Measurements from ENCODE around the gene MDM2.

DNA sequence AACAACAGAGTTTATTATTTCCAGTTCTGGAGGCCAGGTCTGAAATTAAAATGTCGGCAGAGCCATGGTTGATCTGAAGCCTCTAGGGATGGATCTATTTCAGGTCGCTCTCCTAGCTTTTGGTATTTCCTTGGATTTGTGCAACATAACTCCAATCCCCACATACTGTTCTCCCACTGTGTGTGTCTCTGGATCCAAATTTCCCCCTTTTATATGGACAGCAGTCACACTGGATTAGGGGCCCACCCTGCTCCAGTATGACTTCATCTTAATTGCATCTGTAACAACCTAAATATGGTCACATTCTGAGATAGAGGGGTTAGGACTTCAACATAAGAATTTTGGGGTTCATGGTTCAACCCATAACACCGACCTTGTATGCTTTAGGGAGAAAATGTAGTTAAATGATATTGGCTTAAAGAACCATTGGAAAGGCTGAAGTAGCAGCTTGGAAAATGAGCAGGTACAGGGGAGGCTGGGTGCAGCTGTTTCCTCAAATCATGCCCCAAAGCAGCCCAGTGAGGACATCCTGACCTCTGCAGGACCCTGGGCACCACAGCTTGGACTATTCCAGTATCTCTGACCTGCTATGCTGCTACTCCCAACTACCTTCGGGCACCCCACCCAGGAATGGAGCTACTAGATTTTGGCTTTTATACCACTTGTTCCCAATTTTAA is 13.9 kb upstream of the MDM2 start:
- TF ChIP-seq CTBP2 (IDR thresholded peaks at IDR 0.05; ENCODE audit: borderline replicate concordance, insufficient read depth, insufficient read length, low read length) (no peak), TBP (IDR thresholded peaks at IDR 0.05; ENCODE audit: low read depth, low read length) (no peak), TAF1 (IDR thresholded peaks at IDR 0.05; ENCODE audit: low read depth, low read length) (no peak), RFX5 (IDR thresholded peaks at IDR 0.05; ENCODE audit: borderline replicate concordance, low read depth, low read length) (no peak)
- TF ChIP-seq, protein P1, sequence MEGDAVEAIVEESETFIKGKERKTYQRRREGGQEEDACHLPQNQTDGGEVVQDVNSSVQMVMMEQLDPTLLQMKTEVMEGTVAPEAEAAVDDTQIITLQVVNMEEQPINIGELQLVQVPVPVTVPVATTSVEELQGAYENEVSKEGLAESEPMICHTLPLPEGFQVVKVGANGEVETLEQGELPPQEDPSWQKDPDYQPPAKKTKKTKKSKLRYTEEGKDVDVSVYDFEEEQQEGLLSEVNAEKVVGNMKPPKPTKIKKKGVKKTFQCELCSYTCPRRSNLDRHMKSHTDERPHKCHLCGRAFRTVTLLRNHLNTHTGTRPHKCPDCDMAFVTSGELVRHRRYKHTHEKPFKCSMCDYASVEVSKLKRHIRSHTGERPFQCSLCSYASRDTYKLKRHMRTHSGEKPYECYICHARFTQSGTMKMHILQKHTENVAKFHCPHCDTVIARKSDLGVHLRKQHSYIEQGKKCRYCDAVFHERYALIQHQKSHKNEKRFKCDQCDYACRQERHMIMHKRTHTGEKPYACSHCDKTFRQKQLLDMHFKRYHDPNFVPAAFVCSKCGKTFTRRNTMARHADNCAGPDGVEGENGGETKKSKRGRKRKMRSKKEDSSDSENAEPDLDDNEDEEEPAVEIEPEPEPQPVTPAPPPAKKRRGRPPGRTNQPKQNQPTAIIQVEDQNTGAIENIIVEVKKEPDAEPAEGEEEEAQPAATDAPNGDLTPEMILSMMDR (IDR thresholded peaks at IDR 0.05; ENCODE audit: control extremely low read depth in 1 of 3, insufficient read depth in 1 of 3, low read depth in 1 of 3, low read length in 3 of 3): no peak

Measured in H1 (cell line).